Gastrocnemius medialis (tissue), 4 donors: Measurements from ENCODE around the gene DUS1L.

Experiments used
- CTCF ChIP-seq, 5 experiments: fragments of 450-650 bp in 3 of 5; fragments of 200-600 bp in 2 of 5; sonication (generic) in 2 of 5; IDR thresholded peaks in 4 of 5; conservative IDR thresholded peaks in 1 of 5; 1 replicate in 4 of 5; 2 replicates in 1 of 5; pipeline ENCODE4 v1.5.1; 2016 to 2019; ENCODE audit warnings: antibody characterized with exemption in 5 of 5, mild to moderate bottlenecking in 3 of 5, moderate library complexity in 3 of 5
- POLR2A ChIP-seq, 2 donors: fragments of 450-650 bp; IDR thresholded peaks; one replicate each; pipeline ENCODE4 v1.6.1; 2017; ENCODE audit warnings: antibody characterized with exemption in 2 of 2, mild to moderate bottlenecking in 2 of 2, moderate library complexity in 2 of 2

DNA sequence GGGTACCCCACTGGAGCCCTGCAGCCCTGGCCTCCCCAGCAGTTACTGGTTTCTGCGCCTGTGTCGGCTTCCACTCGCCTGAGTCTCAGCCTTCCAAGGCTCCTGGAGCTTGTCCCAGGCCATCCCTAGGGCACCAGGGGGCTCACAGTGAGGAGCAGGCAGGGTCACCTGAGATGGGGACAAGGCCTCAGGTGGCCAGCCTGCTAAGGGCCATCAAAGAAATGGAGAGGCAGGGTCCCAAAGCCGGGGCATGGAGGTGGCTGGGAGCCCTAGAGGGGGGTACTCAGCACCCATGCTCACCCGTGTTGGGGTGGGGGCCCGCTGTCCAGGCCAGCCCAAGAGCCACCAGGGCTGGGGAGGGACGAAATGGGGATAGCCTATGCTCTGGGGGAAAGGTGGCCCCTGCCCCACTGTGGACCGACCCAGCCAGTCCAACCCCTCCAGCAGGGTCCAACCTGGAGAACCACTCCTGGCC lies 31.1 kb upstream of the DUS1L start:
- TF ChIP-seq CTCF (IDR thresholded peaks at IDR 0.05 in 4 of 5, conservative IDR thresholded peaks at IDR 0.05 in 1 of 5): no peak
- TF ChIP-seq POLR2A (IDR thresholded peaks at IDR 0.05): no peak
